HFF-Myc (cell line): ENCODE data around the gene MUC7.

Source experiments
- DNase-seq: peaks from one replicate; pipeline ENCODE4 v3.0.0-alpha.2; 2011; ENCODE audit warnings: low read depth; ENCODE audit errors: extremely low read depth
- H3K4me3 ChIP-seq: replicated peaks from 2 replicates; pipeline ENCODE4 v1.5.1; 2011; ENCODE audit warnings: low read depth, mild to moderate bottlenecking, control low read depth, low read length
- CTCF ChIP-seq: IDR thresholded peaks from 2 replicates; pipeline ENCODE4 v1.5.1; 2012; ENCODE audit warnings: mild to moderate bottlenecking, low read depth, low read length, control low read depth; ENCODE audit errors: missing control alignments

Gene MUC7

GRCh38 chr4:70471897-70472296, at the start of gene MUC7:
TSS of gene MUC7 (plus strand) at chr4:70472197. CDS start at chr4:70474022, 1,825 bp downstream.
- TF ChIP-seq CTCF, result no peak
- DNase-seq, result no peak

GRCh38 chr4:70425306-70425705, 46.7 kb upstream of the MUC7 start:
- H3K4me3 ChIP-seq, result no peak overlapping the region
- DNase-seq, result no peak
- no peak for TF ChIP-seq CTCF

More at GRCh38 chr4:70471897-70472296, at the start of gene MUC7:
- H3K4me3 ChIP-seq, result no peak within 1 kb of the TSS

GRCh38 chr4:70426789-70427188, 45.2 kb upstream of the MUC7 start:
- TF ChIP-seq CTCF, result no peak
- H3K4me3 ChIP-seq, result no peak overlapping the region
- no peak for DNase-seq

- no peak overlapping the region for H3K4me3 ChIP-seq
- TF ChIP-seq CTCF, result no peak
- DNase-seq, result no peak
Observed at GRCh38 chr4:70437197-70437596, 34.8 kb upstream of the MUC7 start.

- no peak for DNase-seq
- TF ChIP-seq CTCF, result no peak
- H3K4me3 ChIP-seq, result no peak overlapping the region
Observed at GRCh38 chr4:70442474-70442873, 29.5 kb upstream of the MUC7 start.

GRCh38 chr4:70443329-70443728, 28.7 kb upstream of the MUC7 start:
- no peak for TF ChIP-seq CTCF
- no peak for DNase-seq
- H3K4me3 ChIP-seq, result no peak overlapping the region

- no peak for DNase-seq
- TF ChIP-seq CTCF, result no peak
Observed at GRCh38 chr4:70449220-70449619, 22.8 kb upstream of the MUC7 start.

More at GRCh38 chr4:70449220-70449619, 22.8 kb upstream of the MUC7 start:
- no peak overlapping the region for H3K4me3 ChIP-seq
